Measurements from ENCODE around the gene PSD.
"Not testable (repeated sequence)": the region's sequence is repeated elsewhere in the genome, so short reads cannot be mapped to it uniquely, and the experiment has no call there.

Gene PSD

GRCh38 chr10:102418622-102419268 lies at the start of gene PSD:
Gene PSD, minus strand, starts transcription at chr10:102418785. Its CDS starts 1,747 bp downstream, at chr10:102417038.
- TF ChIP-seq POLR2A (IDR thresholded peaks at IDR 0.05; ENCODE audit: low read depth, low read length): no peak
- FAIRE-seq: no peak
- no peak for DNase-seq (ENCODE audit: insufficient read length, low spot score)

GRCh38 chr10:102467971-102468438 lies 49.4 kb upstream of the PSD start:
- no peak for TF ChIP-seq POLR2A (IDR thresholded peaks at IDR 0.05; ENCODE audit: low read depth, low read length)
- DNase-seq (ENCODE audit: insufficient read length, low spot score): no peak
- FAIRE-seq: no peak

DNA sequence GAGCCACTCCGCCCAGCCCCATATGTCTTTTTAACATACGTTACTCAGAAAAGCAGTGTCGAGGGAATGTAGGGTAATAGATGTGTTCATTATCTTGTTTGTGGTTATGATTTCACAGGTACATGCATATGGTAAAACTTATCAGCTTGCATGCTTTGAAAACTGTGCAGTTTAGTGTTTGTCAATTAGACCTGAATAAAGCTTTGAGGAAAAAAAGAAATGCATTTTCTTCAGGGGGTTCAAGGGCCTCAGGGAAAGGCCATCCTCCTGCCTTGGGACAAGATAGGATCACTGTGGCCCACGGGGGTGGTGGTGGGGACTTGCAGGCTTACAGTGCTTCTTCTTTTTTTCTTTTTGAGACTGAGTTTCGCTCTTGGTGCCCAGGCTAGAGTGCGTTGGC lies 48.7 kb upstream of the PSD start:
- DNase-seq (ENCODE audit: insufficient read length, low spot score) (no peak), FAIRE-seq (no peak)
- TF ChIP-seq POLR2A (IDR thresholded peaks at IDR 0.05; ENCODE audit: low read depth, low read length): no peak

GRCh38 chr10:102465466-102465865 lies 46.9 kb upstream of the PSD start:
- no peak for FAIRE-seq
- TF ChIP-seq POLR2A (IDR thresholded peaks at IDR 0.05; ENCODE audit: low read depth, low read length): no peak
- no peak for DNase-seq (ENCODE audit: insufficient read length, low spot score)

DNA sequence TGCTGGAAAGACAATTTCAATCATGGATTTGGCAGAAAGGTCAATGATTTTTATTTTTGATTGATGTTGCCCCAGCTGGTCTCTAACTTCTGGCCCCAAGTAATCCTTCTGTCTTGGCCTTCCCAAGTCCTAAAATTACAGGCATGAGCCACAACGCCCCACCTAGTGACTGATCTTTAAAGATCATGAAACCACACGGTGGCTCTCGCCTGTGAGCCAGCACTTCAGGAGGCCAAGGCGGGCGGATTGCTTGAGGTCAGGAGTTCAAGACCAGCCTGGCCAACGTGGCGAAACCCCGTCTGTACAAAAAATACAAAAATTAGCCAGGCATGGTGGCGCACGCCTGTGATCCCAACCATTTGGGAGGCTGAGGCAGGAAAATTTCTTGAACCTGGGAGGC lies 45.4 kb upstream of the PSD start:
- FAIRE-seq (no peak), DNase-seq (ENCODE audit: insufficient read length, low spot score) (no peak)
- no peak for TF ChIP-seq POLR2A (IDR thresholded peaks at IDR 0.05; ENCODE audit: low read depth, low read length)

- FAIRE-seq (no peak), DNase-seq (ENCODE audit: insufficient read length, low spot score) (no peak)
- TF ChIP-seq POLR2A (IDR thresholded peaks at IDR 0.05; ENCODE audit: low read depth, low read length): no peak
Observed at GRCh38 chr10:102462512-102463054, 44.0 kb upstream of the PSD start.

- FAIRE-seq: no peak
- TF ChIP-seq POLR2A (IDR thresholded peaks at IDR 0.05; ENCODE audit: low read depth, low read length): peak; percentile 43
- peak; percentile 97 for DNase-seq (ENCODE audit: insufficient read length, low spot score)
Observed at GRCh38 chr10:102461187-102462054, 42.8 kb upstream of the PSD start.

GRCh38 chr10:102460836-102461186 lies 42.2 kb upstream of the PSD start:
- no peak for TF ChIP-seq POLR2A (IDR thresholded peaks at IDR 0.05; ENCODE audit: low read depth, low read length)
- DNase-seq (ENCODE audit: insufficient read length, low spot score) (no peak), FAIRE-seq (no peak)

DNA sequence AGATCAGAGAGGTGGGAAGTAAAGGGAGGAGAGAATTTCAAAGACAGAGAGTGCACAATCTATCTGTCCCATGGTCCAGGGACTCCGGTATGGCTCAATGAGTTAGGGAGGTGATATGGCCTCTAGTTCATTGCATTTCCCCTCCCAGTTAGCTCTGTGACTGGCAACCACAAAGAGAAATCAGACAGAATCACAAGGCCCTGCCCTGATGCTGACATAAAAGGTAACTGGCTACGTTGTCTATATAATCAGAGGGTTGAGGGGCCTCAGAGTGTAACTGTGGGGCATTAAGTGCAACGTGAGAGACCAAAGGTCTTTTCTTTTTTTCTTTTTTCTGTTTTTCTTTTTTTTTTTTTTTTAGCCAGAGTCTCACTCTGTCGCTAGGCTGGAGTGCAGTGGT lies 40.1 kb upstream of the PSD start:
- no peak for TF ChIP-seq POLR2A (IDR thresholded peaks at IDR 0.05; ENCODE audit: low read depth, low read length)
- DNase-seq (ENCODE audit: insufficient read length, low spot score) (no peak), FAIRE-seq (no peak)

DNA sequence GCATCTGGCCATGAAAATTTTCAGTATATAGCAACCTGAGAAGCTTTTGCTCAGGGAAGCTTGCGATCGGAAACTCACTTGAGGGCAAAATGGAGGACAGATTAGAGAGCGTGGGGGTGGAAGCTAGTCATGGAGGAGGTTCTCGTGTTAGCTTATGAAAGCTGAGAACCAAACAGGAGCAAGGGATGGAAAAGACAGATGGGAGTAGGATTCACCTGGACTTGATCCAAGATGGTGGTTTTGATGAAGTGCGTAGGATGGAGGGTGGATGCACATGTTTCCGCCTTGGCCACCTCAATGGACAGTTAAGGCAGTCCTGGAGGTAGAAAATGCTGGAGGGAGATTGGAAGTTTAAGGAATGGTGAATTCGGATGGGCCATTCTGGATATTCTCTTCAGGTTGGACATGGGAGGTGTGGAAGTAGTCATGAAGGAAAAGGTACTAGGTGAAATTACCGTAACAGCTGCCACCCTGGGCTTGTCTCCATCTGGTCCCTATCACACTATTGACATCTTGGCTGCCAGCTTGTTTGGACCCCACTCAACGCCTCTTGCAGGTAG lies 39.1 kb upstream of the PSD start:
- DNase-seq (ENCODE audit: insufficient read length, low spot score) (no peak), FAIRE-seq (no peak)
- no peak for TF ChIP-seq POLR2A (IDR thresholded peaks at IDR 0.05; ENCODE audit: low read depth, low read length)

DNA sequence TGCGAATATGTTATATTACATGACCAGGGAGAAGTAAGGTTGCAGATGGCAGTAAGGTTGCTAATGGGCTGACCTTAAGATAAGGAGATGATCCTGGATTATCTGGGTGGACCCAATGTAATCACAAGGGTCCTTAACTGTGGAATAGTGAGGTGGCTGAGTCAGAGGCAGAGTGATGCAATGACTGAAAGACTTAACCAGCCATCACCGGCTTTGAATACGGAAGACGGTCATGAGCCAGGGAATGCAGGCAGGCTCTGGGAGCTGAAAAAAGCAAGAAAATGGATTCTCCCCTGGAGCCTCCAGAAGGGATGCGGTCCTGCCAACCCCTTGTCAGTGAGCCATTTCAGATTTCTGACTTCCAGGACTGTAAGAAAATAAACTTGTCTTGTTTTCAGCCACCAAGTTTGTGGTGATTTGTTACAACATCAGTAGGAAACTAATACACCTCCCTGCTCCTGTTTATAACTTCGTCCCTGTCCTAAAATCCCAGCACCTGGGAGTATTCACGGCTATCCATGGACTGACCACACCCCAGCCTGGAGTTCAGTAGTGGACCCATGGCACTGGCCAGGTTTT lies 37.4 kb upstream of the PSD start:
- no peak for TF ChIP-seq POLR2A (IDR thresholded peaks at IDR 0.05; ENCODE audit: low read depth, low read length)
- no peak for DNase-seq (ENCODE audit: insufficient read length, low spot score)
- FAIRE-seq: no peak

DNA sequence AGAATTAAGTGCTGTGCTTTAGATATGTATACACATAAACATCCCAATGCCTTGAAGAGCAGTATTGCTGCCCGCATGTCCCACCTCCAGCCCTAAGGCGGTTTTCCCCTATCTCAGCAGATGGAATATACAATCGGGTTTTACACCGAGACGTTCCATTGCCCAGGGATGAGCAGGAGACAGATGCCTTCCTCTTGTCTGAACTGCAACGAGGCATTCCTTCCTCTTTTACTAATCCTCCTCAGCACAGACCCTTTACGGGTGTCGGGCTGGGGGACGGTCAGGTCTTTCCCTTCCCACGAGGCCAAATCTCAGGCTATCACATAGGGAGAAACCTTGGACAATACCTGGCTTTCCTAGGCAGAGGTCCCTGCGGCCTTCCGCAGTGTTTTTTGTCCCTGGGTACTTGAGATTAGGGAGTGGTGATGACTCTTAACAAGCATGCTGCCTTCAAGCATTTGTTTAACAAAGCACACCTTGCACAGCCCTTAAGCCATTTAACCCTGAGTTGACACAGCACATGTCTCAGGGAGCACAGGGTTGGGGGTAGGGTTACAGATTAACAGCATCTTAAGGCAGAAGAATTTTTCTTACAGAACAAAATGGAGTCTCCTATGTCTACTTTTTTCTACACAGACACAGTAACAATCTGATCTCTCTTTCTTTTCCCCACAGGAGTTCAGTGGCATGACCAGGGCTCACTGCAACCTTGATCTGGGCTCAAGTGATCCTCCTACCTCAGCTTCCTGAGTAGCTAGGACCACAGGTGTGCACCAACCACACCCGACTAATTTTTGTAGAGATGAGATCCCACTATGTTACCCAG lies 36.3 kb upstream of the PSD start:
- FAIRE-seq; DNase-seq (ENCODE audit: insufficient read length, low spot score): not testable (repeated sequence)

GRCh38 chr10:102453502-102453901 lies 34.9 kb upstream of the PSD start:
- FAIRE-seq (no peak), DNase-seq (ENCODE audit: insufficient read length, low spot score) (no peak)
- TF ChIP-seq POLR2A (IDR thresholded peaks at IDR 0.05; ENCODE audit: low read depth, low read length): no peak

Measured in H54 (cell line).